OCI-LY1 (cell line): ENCODE results near the gene CTNND1.

Experiments used
- H2AFZ ChIP-seq: fragments of 200-600 bp; sonication (generic), shearing (Covaris generic); 2 replicates; pipeline ENCODE4 v1.6.0; 2014; ENCODE audit warnings: antibody characterized with exemption, mild to moderate bottlenecking, low read length
- H3F3A ChIP-seq: fragments of 200-600 bp; sonication (generic), shearing (Covaris generic); 2 replicates; pipeline ENCODE4 v1.6.0; 2014; ENCODE audit warnings: mild to moderate bottlenecking, antibody characterized with exemption, low read length, moderate library complexity; ENCODE audit not compliant: insufficient read depth
- H3K27ac ChIP-seq: fragments of 200-600 bp; sonication (generic); 2 replicates; pipeline ENCODE4 v1.5.1; 2014; ENCODE audit warnings: low read length, mixed run types, mild to moderate bottlenecking, low read depth; ENCODE audit not compliant: poor library complexity, severe bottlenecking
- H3K27me3 ChIP-seq: fragments of 200-600 bp; sonication (generic); 2 replicates; pipeline ENCODE4 v1.6.0; 2014; ENCODE audit warnings: antibody characterized with exemption, mild to moderate bottlenecking, low read length, moderate library complexity; ENCODE audit not compliant: insufficient read depth
- H3K36me3 ChIP-seq: fragments of 200-600 bp; sonication (generic); 2 replicates; pipeline ENCODE4 v1.6.1; 2014; ENCODE audit warnings: mild to moderate bottlenecking, antibody characterized with exemption, low read length, moderate library complexity, mixed read lengths; ENCODE audit not compliant: insufficient read depth
- H3K4me1 ChIP-seq: fragments of 200-600 bp; sonication (generic); 2 replicates; pipeline ENCODE4 v1.5.1; 2014; ENCODE audit warnings: mild to moderate bottlenecking, low read length, moderate library complexity; ENCODE audit not compliant: insufficient read depth, severe bottlenecking
- H3K4me2 ChIP-seq: fragments of 200-600 bp; sonication (generic), shearing (Covaris generic); 2 replicates; pipeline ENCODE4 v1.6.1; 2014; ENCODE audit warnings: low read length
- H3K4me3 ChIP-seq: fragments of 200-600 bp; sonication (generic); 2 replicates; pipeline ENCODE4 v1.5.1; 2014; ENCODE audit warnings: low read length, low read depth, mild to moderate bottlenecking, mixed read lengths; ENCODE audit not compliant: poor library complexity, severe bottlenecking
- H3K79me2 ChIP-seq: fragments of 200-600 bp; shearing (Covaris generic); 2 replicates; pipeline ENCODE4 v1.6.1; 2016; ENCODE audit warnings: mixed run types, low read length, mixed read lengths; ENCODE audit not compliant: insufficient read depth
- H3K9ac ChIP-seq: fragments of 200-600 bp; sonication (generic), shearing (Covaris generic); 2 replicates; pipeline ENCODE4 v1.6.1; 2014; ENCODE audit warnings: mild to moderate bottlenecking, low read length, mixed read lengths
- H3K9me2 ChIP-seq: fragments of 200-600 bp; sonication (generic), shearing (Covaris generic); 2 replicates; pipeline ENCODE4 v1.6.1; 2014; ENCODE audit warnings: low read depth, mild to moderate bottlenecking, low read length, mixed read lengths
- H3K9me3 ChIP-seq: fragments of 200-600 bp; shearing (Covaris generic); 2 replicates; pipeline ENCODE4 v1.6.1; 2014; ENCODE audit warnings: low read length, mixed read lengths
- H4K20me1 ChIP-seq: fragments of 200-600 bp; sonication (generic), shearing (Covaris generic); 2 replicates; pipeline ENCODE4 v1.6.0; 2016; ENCODE audit warnings: mild to moderate bottlenecking, low read length; ENCODE audit not compliant: insufficient read depth
- EZH2 ChIP-seq: fragments of 200-600 bp; sonication (generic), shearing (Covaris generic); IDR thresholded peaks from 2 replicates; pipeline ENCODE4 v1.8.0; 2017; ENCODE audit warnings: borderline replicate concordance, mixed run types, mild to moderate bottlenecking, antibody characterized with exemption, low read length, moderate library complexity, mixed read lengths
- TF ChIP-seq, protein P1 (sequence below): fragments of 200-600 bp; sonication (generic), shearing (Covaris generic); IDR thresholded peaks from 2 replicates; pipeline ENCODE4 v1.5.1; 2017; ENCODE audit warnings: mild to moderate bottlenecking, antibody characterized with exemption, low read length, moderate library complexity, mixed read lengths

CTNND1 gene

DNA sequence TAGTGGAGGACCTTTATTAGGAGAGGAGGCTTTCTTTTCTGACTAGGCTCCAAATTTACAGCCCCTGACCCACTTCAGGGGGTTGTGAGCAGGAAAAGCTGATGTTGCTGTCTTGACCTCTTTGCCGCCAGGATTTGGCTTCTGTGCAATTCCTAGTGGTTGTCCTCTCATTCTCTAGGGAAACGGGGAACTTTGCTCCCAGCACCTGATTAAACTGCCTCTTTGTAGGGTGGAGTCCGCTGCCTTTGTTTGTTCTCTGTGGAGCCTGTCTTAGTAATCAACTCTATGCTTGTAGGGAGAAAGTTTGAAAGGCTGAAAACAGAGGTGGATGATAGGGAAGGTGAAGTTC, 16.3 kb downstream of the CTNND1 start:
- H4K20me1 ChIP-seq, result no peaks in the 10 kb centered on the region
- no peak overlapping the region for H2AFZ ChIP-seq
- H3K9me3 ChIP-seq, result no peaks in the 10 kb centered on the region
- no peak overlapping the region for H3K4me2 ChIP-seq
- H3K27me3 ChIP-seq, result no peaks in the 10 kb centered on the region
- no peaks in the 10 kb centered on the region for H3K79me2 ChIP-seq
- H3K4me1 ChIP-seq, result no peaks in the 10 kb centered on the region
- H3K9me2 ChIP-seq, result no peaks in the 10 kb centered on the region
- H3K27ac ChIP-seq, result no peak overlapping the region
- H3K4me3 ChIP-seq, result no peak overlapping the region
- no peaks in the 10 kb centered on the region for H3K36me3 ChIP-seq
- H3F3A ChIP-seq, result no peaks in the 10 kb centered on the region
- TF ChIP-seq, protein P1, sequence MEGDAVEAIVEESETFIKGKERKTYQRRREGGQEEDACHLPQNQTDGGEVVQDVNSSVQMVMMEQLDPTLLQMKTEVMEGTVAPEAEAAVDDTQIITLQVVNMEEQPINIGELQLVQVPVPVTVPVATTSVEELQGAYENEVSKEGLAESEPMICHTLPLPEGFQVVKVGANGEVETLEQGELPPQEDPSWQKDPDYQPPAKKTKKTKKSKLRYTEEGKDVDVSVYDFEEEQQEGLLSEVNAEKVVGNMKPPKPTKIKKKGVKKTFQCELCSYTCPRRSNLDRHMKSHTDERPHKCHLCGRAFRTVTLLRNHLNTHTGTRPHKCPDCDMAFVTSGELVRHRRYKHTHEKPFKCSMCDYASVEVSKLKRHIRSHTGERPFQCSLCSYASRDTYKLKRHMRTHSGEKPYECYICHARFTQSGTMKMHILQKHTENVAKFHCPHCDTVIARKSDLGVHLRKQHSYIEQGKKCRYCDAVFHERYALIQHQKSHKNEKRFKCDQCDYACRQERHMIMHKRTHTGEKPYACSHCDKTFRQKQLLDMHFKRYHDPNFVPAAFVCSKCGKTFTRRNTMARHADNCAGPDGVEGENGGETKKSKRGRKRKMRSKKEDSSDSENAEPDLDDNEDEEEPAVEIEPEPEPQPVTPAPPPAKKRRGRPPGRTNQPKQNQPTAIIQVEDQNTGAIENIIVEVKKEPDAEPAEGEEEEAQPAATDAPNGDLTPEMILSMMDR, result no peak
- TF ChIP-seq EZH2, result no peak
- H3K9ac ChIP-seq, result no peak overlapping the region

- Histone ChIP-seq H3K36me3 (no peaks in the 10 kb centered on the region), H3K4me3 (no peak overlapping the region), H4K20me1 (no peaks in the 10 kb centered on the region), H3K4me2 (no peak overlapping the region), H3K9me2 (no peaks in the 10 kb centered on the region), H3K9ac (no peak overlapping the region), H3K27me3 (no peaks in the 10 kb centered on the region), H3K9me3 (no peaks in the 10 kb centered on the region), H3F3A (no peaks in the 10 kb centered on the region), H3K4me1 (no peaks in the 10 kb centered on the region), H3K79me2 (no peaks in the 10 kb centered on the region), H3K27ac (no peak overlapping the region), H2AFZ (no peak overlapping the region)
- no peak for TF ChIP-seq EZH2
- TF ChIP-seq, protein P1, result no peak
These were observed 16.9 kb downstream of the CTNND1 start for GRCh38 chr11:57778318-57779037.

- Histone ChIP-seq H3F3A (no peaks in the 10 kb centered on the region), H3K4me3 (no peak overlapping the region), H3K9ac (no peak overlapping the region), H3K4me1 (no peaks in the 10 kb centered on the region), H3K9me3 (no peaks in the 10 kb centered on the region), H2AFZ (no peak overlapping the region), H3K9me2 (no peaks in the 10 kb centered on the region), H3K27ac (no peak overlapping the region), H3K79me2 (no peaks in the 10 kb centered on the region), H3K36me3 (no peaks in the 10 kb centered on the region), H3K4me2 (no peak overlapping the region), H3K27me3 (no peaks in the 10 kb centered on the region), H4K20me1 (no peaks in the 10 kb centered on the region)
- no peak for TF ChIP-seq EZH2
- TF ChIP-seq, protein P1, result no peak
These were observed 17.7 kb downstream of the CTNND1 start for GRCh38 chr11:57779276-57779675.
